DND-41 (cell line): ENCODE measurements around the gene ASCL2.

Experiments used
- EZH2 ChIP-seq: IDR thresholded peaks from 3 replicates; pipeline ENCODE4 v1.6.1; 2012; ENCODE audit warnings: borderline replicate concordance, low read depth, mild to moderate bottlenecking, moderate library complexity, low read length, inconsistent platforms; ENCODE audit not compliant: severe bottlenecking
- TF ChIP-seq, protein P1 (sequence below): IDR thresholded peaks from 2 replicates; pipeline ENCODE4 v1.5.1; 2012; ENCODE audit warnings: borderline replicate concordance, low read length, moderate library complexity, mild to moderate bottlenecking; ENCODE audit not compliant: poor library complexity, severe bottlenecking; ENCODE audit errors: extremely low read depth

DNA sequence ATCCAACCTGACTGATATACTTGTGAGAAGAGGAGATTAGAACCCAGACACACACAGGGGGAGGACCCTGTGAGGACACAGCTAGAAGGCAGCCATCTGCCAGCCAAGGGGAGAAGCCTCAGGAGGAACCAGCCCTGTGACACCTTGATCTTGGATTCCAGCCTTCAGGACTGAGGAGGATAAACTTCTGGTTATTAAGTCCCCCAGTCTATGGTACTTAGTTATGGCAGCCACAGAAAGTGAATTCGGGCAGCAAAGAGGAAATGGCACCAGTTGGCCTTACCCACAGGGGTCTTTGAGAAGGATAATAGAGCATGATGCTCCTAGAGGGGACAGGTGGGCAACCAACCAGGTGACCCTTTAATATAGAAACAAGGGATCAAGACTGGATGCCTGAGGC, 49.4 kb downstream of the ASCL2 start:
- TF ChIP-seq EZH2, result no peak
- TF ChIP-seq, protein P1, sequence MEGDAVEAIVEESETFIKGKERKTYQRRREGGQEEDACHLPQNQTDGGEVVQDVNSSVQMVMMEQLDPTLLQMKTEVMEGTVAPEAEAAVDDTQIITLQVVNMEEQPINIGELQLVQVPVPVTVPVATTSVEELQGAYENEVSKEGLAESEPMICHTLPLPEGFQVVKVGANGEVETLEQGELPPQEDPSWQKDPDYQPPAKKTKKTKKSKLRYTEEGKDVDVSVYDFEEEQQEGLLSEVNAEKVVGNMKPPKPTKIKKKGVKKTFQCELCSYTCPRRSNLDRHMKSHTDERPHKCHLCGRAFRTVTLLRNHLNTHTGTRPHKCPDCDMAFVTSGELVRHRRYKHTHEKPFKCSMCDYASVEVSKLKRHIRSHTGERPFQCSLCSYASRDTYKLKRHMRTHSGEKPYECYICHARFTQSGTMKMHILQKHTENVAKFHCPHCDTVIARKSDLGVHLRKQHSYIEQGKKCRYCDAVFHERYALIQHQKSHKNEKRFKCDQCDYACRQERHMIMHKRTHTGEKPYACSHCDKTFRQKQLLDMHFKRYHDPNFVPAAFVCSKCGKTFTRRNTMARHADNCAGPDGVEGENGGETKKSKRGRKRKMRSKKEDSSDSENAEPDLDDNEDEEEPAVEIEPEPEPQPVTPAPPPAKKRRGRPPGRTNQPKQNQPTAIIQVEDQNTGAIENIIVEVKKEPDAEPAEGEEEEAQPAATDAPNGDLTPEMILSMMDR, result no peak
